SK-N-MC (cell line): ENCODE data around the gene ARL6IP4.

Experiments used
- EZH2 ChIP-seq: fragments of 200-600 bp; sonication (generic); IDR thresholded peaks from one replicate; pipeline ENCODE4 v1.6.1; 2017; ENCODE audit warnings: antibody characterized with exemption
- POLR2AphosphoS5 ChIP-seq: IDR thresholded peaks from 2 replicates; pipeline ENCODE4 v1.6.1; 2012; ENCODE audit warnings: mild to moderate bottlenecking, low read depth, low read length, borderline replicate concordance

DNA sequence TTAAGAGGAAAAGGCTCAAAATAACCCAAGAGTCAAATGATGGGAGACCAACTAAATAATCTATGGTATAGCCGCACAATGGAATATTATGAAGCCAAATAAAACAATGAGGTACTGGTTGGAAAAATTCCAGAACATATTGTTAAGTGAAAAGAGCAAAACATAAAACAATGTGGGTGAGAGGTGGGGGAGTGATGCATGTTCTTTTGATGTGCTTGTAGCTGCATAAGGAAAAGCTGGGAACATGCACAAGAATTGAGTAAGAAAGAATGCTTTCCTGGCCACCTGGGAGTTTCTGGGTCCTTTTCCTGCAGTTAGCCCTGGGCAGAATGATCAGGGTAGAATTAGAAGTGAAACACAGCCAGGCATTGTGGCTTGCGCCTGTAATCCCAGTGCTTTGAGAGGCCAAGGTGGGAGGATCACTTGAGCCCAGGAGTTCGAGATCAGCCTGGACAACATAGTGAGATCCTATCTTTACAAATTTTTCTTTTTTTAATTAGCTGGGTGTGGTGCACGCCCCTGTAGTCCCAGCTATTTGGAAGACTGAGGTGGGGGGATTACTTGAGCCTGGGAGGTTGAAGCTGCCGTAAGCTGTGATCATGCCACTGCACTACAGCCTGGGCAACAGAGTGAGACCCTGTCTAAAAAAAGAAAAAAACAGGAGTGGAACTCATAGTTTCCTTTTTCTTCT lies 22.1 kb upstream of the ARL6IP4 start:
- TF ChIP-seq EZH2 (no peak), POLR2AphosphoS5 (no peak)
